ENCODE results near the gene ATF6B. TPM values are rescaled to one million over a fixed set of nuclear protein-coding genes. Genes with fewer than 3 reads are reported as not detected.

Gene ATF6B
- total RNA-seq, 1 experiment from 2014 or later = 45.3 TPM

DNA sequence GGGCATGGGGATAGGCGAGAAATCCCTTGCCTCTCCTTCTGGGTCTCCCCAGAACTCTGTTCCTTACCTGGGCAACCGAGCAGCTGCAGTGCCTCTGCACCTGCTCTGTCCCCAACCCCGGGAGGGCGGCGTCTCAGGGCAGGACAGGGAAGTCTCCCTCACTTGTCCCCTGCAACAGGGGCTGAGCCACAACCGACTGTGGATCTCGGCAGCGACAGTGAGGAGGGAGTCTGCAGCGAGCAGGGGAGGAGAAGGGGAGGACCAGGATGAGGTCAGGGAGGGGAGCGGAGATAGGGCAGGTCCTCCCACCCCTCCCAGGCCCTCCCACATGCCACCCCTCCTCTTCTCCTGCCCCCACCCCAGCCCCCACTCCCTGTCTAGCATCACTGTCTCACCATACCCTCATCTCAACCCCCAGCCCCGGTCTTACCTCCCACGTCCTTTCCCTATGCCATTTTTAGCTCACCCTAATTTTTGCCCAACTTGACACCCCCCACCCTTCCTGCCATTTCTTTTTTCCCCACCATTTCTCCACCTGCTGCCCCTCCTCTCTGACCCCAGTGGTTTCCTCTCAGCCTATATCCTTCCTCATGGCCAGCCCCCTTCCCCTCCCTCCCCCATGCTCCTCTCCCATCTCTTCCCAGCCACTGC is 18.8 kb downstream of the ATF6B start, which contains the start of gene TNXB:
Gene TNXB, minus strand, starts transcription at position 225 of the 651 bp plus-strand sequence. CDS start 11,140 bp downstream, outside the sequence.
- no peak within 1 kb of the TSS for H3K18ac ChIP-seq (ENCODE audit: insufficient read length, low read depth, low read length)
- H4K91ac ChIP-seq (ENCODE audit: insufficient read length, low read depth, low read length) = no peak within 1 kb of the TSS
- no peak within 1 kb of the TSS for H4K8ac ChIP-seq (replicated peaks; ENCODE audit: insufficient read length, low read depth, low read length)
- H3K23ac ChIP-seq (ENCODE audit: insufficient read length, low read depth, low read length) = no peak within 1 kb of the TSS
- peaks cover 38% of the 10 kb centered on the region for H3K27me3 Mint-ChIP-seq (ENCODE audit: low read depth)
- H3K4me1 ChIP-seq (ENCODE audit: insufficient read depth, low read length) = no peaks in the 10 kb centered on the region; the same call in 1 of the 2 replicates
- H3T11ph ChIP-seq (ENCODE audit: low read length) = no peak within 1 kb of the TSS
- no peak within 1 kb of the TSS for H3K56ac ChIP-seq (ENCODE audit: insufficient read length, low read depth, low read length)
- TF ChIP-seq, protein P1, sequence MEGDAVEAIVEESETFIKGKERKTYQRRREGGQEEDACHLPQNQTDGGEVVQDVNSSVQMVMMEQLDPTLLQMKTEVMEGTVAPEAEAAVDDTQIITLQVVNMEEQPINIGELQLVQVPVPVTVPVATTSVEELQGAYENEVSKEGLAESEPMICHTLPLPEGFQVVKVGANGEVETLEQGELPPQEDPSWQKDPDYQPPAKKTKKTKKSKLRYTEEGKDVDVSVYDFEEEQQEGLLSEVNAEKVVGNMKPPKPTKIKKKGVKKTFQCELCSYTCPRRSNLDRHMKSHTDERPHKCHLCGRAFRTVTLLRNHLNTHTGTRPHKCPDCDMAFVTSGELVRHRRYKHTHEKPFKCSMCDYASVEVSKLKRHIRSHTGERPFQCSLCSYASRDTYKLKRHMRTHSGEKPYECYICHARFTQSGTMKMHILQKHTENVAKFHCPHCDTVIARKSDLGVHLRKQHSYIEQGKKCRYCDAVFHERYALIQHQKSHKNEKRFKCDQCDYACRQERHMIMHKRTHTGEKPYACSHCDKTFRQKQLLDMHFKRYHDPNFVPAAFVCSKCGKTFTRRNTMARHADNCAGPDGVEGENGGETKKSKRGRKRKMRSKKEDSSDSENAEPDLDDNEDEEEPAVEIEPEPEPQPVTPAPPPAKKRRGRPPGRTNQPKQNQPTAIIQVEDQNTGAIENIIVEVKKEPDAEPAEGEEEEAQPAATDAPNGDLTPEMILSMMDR (conservative IDR thresholded peaks at IDR 0.05) = no peak
- no peak for DNase-seq
- H3K4me2 ChIP-seq (ENCODE audit: insufficient read depth, insufficient read length, low read length) = no peak within 1 kb of the TSS
- H3K23me2 ChIP-seq (ENCODE audit: insufficient read length, low read depth, low read length, poor library complexity, severe bottlenecking) = no peaks in the 10 kb centered on the region
- H4K20me1 ChIP-seq (ENCODE audit: control insufficient read depth, insufficient read depth, insufficient read length) = no peaks in the 10 kb centered on the region
- H3K9ac ChIP-seq (ENCODE audit: extremely low read depth, insufficient read length, low read length) = no peak within 1 kb of the TSS
- no peak within 1 kb of the TSS for H2BK20ac ChIP-seq (ENCODE audit: low read depth, low read length, poor library complexity, severe bottlenecking)
- H3K27ac Mint-ChIP-seq = peak within 1 kb of the TSS in 2 of 3 experiments; percentile 28 to 90; a peak in 3 of 7 replicates
- peak within 1 kb of the TSS in 1 of 2 experiments; percentile 44; a peak in 2 of 5 replicates for H3K4me3 Mint-ChIP-seq
- no peaks in the 10 kb centered on the region for H3K79me1 ChIP-seq (ENCODE audit: insufficient read depth, low read depth, low read length, poor library complexity, severe bottlenecking)
- no peaks in the 10 kb centered on the region for H3K79me2 ChIP-seq (ENCODE audit: insufficient read depth, low read length)
- H3K9me3 ChIP-seq (ENCODE audit: control insufficient read depth, low read depth, low read length) = no peaks in the 10 kb centered on the region
- peaks cover 0 to 3% (median 0%) of the 10 kb centered on the region in 3 experiments; a peak in 1 of 7 replicates for H3K36me3 Mint-ChIP-seq (ENCODE audit: insufficient read depth in 1 of 3, low read depth in 3 of 3)
- no peak within 1 kb of the TSS for H2AK5ac ChIP-seq (ENCODE audit: insufficient read length, low read length)
- H3K14ac ChIP-seq (ENCODE audit: insufficient read depth, low read length) = peak within 1 kb of the TSS; percentile 40; the same call in 1 of the 2 replicates
- H2AFZ ChIP-seq (ENCODE audit: low read length) = no peak within 1 kb of the TSS
- no peak within 1 kb of the TSS for H2BK12ac ChIP-seq (ENCODE audit: insufficient read length, low read depth, low read length)
- no CpG with 5 or more reads among the region's 12 CpGs for WGBS (ENCODE audit: extremely low coverage, insufficient read length, low lambda C conversion rate)
- H3K4ac ChIP-seq (ENCODE audit: low read depth, low read length) = no peak within 1 kb of the TSS
- no peaks in the 10 kb centered on the region; the same call in 1 of the 2 replicates for H3K27me3 ChIP-seq (ENCODE audit: insufficient read depth, low read length)
- H2BK15ac ChIP-seq (ENCODE audit: low read depth, low read length) = no peak within 1 kb of the TSS
- no peak within 1 kb of the TSS for H4K5ac ChIP-seq (ENCODE audit: insufficient read length, low read depth, low read length)
- peaks cover 20 to 24% of the 10 kb centered on the region in 2 experiments for H3K4me1 Mint-ChIP-seq
- H3K9me3 Mint-ChIP-seq = no peaks in the 10 kb centered on the region
- no peak within 1 kb of the TSS for H2BK5ac ChIP-seq (ENCODE audit: insufficient read length, low read length)
- no peak within 1 kb of the TSS for H2BK120ac ChIP-seq (ENCODE audit: low read depth, low read length, poor library complexity, severe bottlenecking)
- H3K27ac ChIP-seq (ENCODE audit: insufficient read length, low read depth, low read length) = no peak within 1 kb of the TSS

All from H9 (cell line).